HG03025 (cell line): ENCODE data around the gene PPIL1.
"Not testable (repeated sequence)": the region's sequence is repeated elsewhere in the genome, so short reads cannot be mapped to it uniquely, and the experiment has no call there.

Experiments used
- ATAC-seq: cut with Tn5 transposase; IDR thresholded peaks from one replicate; pipeline ENCODE4 v1.9.1; 2021; ENCODE audit warnings: mild to moderate bottlenecking, moderate library complexity; ENCODE audit not compliant: unreplicated experiment, low FRiP score

The PPIL1 gene

GRCh38 chr6:36874443-36875249, at the start of gene PPIL1:
TSS of gene PPIL1 (minus strand) at chr6:36874803. CDS start at chr6:36874772, 31 bp downstream.
- ATAC-seq: peak; percentile 73

GRCh38 chr6:36924131-36924530, 49.5 kb upstream of the PPIL1 start:
- no peak for ATAC-seq

- no peak for ATAC-seq
Measured at GRCh38 chr6:36920546-36920945, 45.9 kb upstream of the PPIL1 start.

- ATAC-seq: no peak
Measured at GRCh38 chr6:36920049-36920448, 45.4 kb upstream of the PPIL1 start.

GRCh38 chr6:36917541-36918193, 43.1 kb upstream of the PPIL1 start:
- no peak for ATAC-seq

- ATAC-seq: no peak
Measured at GRCh38 chr6:36916126-36916525, 41.5 kb upstream of the PPIL1 start.

- ATAC-seq: no peak
Measured at GRCh38 chr6:36915599-36915998, 41.0 kb upstream of the PPIL1 start.

- no peak for ATAC-seq
Measured at GRCh38 chr6:36914227-36914794, 39.7 kb upstream of the PPIL1 start.

- ATAC-seq: no peak
Measured at GRCh38 chr6:36913082-36913481, 38.5 kb upstream of the PPIL1 start.

- ATAC-seq: peak; percentile 75
Measured at GRCh38 chr6:36912586-36912985, 38.0 kb upstream of the PPIL1 start.

GRCh38 chr6:36912030-36912454, 37.4 kb upstream of the PPIL1 start:
- ATAC-seq: no peak

- ATAC-seq: no peak
Measured at GRCh38 chr6:36908747-36909146, 34.1 kb upstream of the PPIL1 start.

- no peak for ATAC-seq
Measured at GRCh38 chr6:36907781-36908180, 33.2 kb upstream of the PPIL1 start.

GRCh38 chr6:36906539-36907325, 32.1 kb upstream of the PPIL1 start:
- ATAC-seq: no peak

GRCh38 chr6:36904851-36905393, 30.3 kb upstream of the PPIL1 start:
- no peak for ATAC-seq

GRCh38 chr6:36904114-36904513, 29.5 kb upstream of the PPIL1 start:
- ATAC-seq: no peak

GRCh38 chr6:36897609-36898008, 23.0 kb upstream of the PPIL1 start:
- ATAC-seq: no peak

- ATAC-seq: no peak
Measured at GRCh38 chr6:36893976-36894932, 19.7 kb upstream of the PPIL1 start.

- not testable (repeated sequence) for ATAC-seq
Measured at GRCh38 chr6:36891153-36891552, 16.6 kb upstream of the PPIL1 start.
